Activated T-cell treated with anti-CD3 and anti-CD28 coated beads, Interleukin-2, amount 50 U/mL, for 72 hours (primary cell): Measurements from ENCODE around the gene LZTR1. TPM values are rescaled to one million over a fixed set of nuclear protein-coding genes. Genes with fewer than 3 reads are reported as not detected.
A peak's percentile ranks its signal among the peaks of the same experiment; 100 is the strongest.
"Not testable (repeated sequence)": the region's sequence is repeated elsewhere in the genome, so short reads cannot be mapped to it uniquely, and the experiment has no call there.

ENCODE experiments used
- ATAC-seq, 2 donors: fragments of 150-1000 bp; cut with Tn5 transposase; replicated peaks in 1 of 2; 2 replicates each; pipeline ENCODE4 v1.10.0; 2021; ENCODE audit warnings: moderate library complexity in 2 of 2, mild to moderate bottlenecking in 1 of 2
- DNase-seq, 2 donors: peaks; one replicate each; pipeline ENCODE4 v3.0.0; 2021 to 2022; ENCODE audit warnings: mixed read lengths in 1 of 2
- H3K27ac Mint-ChIP-seq: one replicate; pipeline ENCODE4 v1.8.0; 2022; ENCODE audit warnings: mild to moderate bottlenecking, moderate library complexity, mixed read lengths
- H3K27me3 Mint-ChIP-seq: one replicate; pipeline ENCODE4 v1.8.0; 2022; ENCODE audit warnings: low read depth, mixed read lengths
- H3K36me3 Mint-ChIP-seq, 2 donors: one replicate each; pipeline ENCODE4 v1.8.0; 2022; ENCODE audit warnings: mixed read lengths in 2 of 2, mild to moderate bottlenecking in 1 of 2; ENCODE audit not compliant: insufficient read depth in 2 of 2
- H3K4me1 Mint-ChIP-seq: one replicate; pipeline ENCODE4 v1.8.0; 2022; ENCODE audit warnings: low read depth, mixed read lengths
- H3K4me3 Mint-ChIP-seq, 2 donors: one replicate each; pipeline ENCODE4 v1.8.0; 2022; ENCODE audit warnings: mild to moderate bottlenecking in 2 of 2, mixed read lengths in 2 of 2, moderate library complexity in 2 of 2
- H3K9me3 Mint-ChIP-seq, 2 donors: one replicate each; pipeline ENCODE4 v1.8.0; 2022; ENCODE audit warnings: mixed read lengths in 2 of 2
- total RNA-seq, 2 donors: library from RNA; stranded (reverse); gene quantifications; one replicate each; pipeline ENCODE4 v1.2.3, GENCODE V29; 2022

LZTR1 gene
- total RNA-seq, 2 donors from 2014 or later = 30.6 to 42.8 TPM

DNA sequence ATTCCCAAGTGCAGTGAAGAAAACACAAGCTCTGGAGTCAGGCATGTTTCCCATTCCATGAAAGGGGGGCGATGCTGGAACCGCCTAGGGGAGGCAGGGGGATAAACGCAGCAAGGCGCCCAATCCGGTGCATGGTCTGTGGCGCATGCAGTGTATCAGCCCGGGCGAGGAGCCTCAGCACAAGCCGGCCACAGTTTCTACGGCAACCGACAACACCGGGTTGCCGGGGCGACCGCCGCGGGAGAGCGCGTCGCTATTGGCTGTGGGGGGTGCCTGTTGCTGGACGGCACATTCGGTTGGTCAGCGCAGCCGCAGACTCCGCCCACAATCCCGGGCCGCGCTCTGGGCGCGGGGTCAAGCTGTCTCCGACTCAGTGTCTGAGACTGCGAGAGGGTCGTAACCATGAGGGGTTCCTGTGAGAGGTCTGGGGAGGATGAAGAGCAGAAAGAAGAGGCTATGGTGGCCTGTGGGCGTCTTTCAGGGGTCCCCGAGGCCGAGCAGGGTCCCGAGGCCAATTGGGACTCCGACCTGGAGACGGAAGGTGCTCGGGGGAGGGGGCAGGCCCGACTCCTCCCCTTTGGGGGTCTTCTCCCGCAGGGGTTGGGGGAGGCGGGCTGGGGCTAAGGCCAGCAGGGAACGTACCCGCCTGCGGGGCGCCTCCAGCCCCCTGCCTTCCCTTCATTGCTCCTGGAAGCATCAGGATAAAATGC lies 63.6 kb downstream of the LZTR1 start, which contains the start of gene LRRC74B:
Gene LRRC74B (plus strand): TSS at position 362 of the 710 bp plus-strand sequence. CDS start 41 bp downstream, at position 403.
- H3K27ac Mint-ChIP-seq = no peak within 1 kb of the TSS
- DNase-seq (peak; percentile 79 to 83), ATAC-seq (peak; percentile 98)
- peaks cover 20% of the 10 kb centered on the region for H3K27me3 Mint-ChIP-seq
- H3K9me3 Mint-ChIP-seq = no peaks in the 10 kb centered on the region
- H3K4me3 Mint-ChIP-seq = peak within 1 kb of the TSS; percentile 84 to 85
- no peaks in the 10 kb centered on the region for H3K36me3 Mint-ChIP-seq
- peaks cover 24% of the 10 kb centered on the region for H3K4me1 Mint-ChIP-seq

DNA sequence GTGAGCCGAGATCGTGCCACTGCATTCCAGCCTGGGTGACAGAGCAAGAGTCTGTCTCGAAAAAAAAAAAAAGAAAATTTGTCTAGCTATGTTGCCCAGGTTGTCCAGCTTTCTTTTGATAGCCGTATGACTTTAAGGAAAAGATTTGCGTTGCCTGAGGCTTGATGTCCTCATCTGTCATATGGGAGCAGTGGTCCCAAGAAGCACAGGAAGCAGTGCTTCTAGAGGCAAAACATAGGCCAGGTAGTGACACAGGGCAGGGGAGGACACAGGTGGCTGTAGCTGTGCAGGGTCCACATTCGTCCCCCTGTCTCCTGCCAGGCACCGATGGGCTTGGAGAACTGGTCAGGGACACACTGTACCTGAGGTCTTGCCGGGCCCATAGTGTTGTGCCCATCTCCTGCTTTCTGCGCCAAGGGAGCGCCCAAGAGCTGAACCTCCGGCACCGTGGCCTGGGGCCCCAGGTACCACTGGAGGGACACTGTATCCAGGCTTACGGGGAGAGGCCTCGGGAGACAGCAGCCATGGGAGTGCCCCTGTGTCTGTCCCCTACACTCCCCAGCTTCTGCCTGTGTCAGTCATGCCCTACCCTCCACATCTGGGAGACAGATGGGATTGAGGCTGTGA lies 65.1 kb downstream of the LZTR1 start:
- Mint-ChIP-seq H3K36me3 (no peaks in the 10 kb centered on the region), H3K4me1 (peaks cover 31% of the 10 kb centered on the region), H3K9me3 (no peaks in the 10 kb centered on the region), H3K27ac (no peak overlapping the region), H3K4me3 (no peak overlapping the region), H3K27me3 (peaks cover 20% of the 10 kb centered on the region)
- DNase-seq = no peak
- no peak for ATAC-seq

DNA sequence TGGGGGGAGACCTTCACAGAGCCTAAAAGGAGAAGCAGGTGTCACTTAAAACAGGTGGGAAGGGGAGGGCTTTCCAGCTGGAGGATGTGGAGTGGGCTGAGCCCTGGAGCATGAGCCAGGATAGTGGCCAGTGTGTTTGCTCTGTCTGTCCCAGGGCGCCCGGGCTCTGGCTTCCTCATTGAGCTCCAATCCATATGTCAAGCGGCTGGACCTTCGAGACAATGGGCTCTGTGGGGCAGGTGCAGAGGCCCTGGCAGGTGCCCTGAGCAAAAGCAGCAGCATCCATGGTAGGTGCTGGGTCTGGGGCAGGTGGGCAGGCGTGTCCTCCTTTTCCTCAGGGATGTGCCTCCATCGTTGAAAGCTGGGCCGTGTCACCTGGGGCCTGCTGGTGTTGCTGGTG lies 65.6 kb downstream of the LZTR1 start:
- Mint-ChIP-seq H3K27ac (no peak overlapping the region), H3K9me3 (no peaks in the 10 kb centered on the region), H3K4me3 (no peak overlapping the region), H3K4me1 (peaks cover 31% of the 10 kb centered on the region), H3K27me3 (peaks cover 17% of the 10 kb centered on the region), H3K36me3 (no peaks in the 10 kb centered on the region)
- ATAC-seq (no peak), DNase-seq (no peak)

DNA sequence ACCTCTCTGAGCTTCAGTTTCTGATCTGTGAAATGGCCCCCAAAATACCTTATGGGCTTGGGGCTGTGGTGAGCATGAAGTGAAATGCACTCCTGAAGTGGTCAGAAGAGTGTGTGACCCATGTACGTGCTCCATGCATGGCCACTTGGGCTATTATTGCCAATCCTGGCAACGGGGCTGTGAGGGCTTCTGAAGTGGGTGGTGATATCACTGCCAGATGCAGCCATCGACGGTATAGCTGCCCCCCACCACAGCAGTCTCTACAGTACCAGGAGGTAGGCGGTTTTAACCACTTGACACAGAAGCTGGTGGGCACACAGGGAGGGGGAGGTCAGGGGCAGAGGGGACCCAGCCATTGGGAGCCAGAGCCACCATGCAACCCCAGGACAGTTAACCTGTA lies 66.4 kb downstream of the LZTR1 start:
- not testable (repeated sequence) for H3K4me3 Mint-ChIP-seq, H3K27ac Mint-ChIP-seq, H3K36me3 Mint-ChIP-seq, H3K9me3 Mint-ChIP-seq, DNase-seq, ATAC-seq
- peaks cover 10% of the 10 kb centered on the region for H3K27me3 Mint-ChIP-seq
- peaks cover 26% of the 10 kb centered on the region for H3K4me1 Mint-ChIP-seq

Other genes starting within 250 kb of the LZTR1 start
- gene SERPIND1, start 208.2 kb upstream of the LZTR1 start, total RNA-seq = not detected
- gene PI4KA, start 123.5 kb upstream of the LZTR1 start, total RNA-seq = 10 to 100 TPM; 60.4 to 63.1 TPM
- 10 to 100 TPM; 19.8 to 21.0 TPM for gene SNAP29, start 123.3 kb upstream of the LZTR1 start, total RNA-seq
- gene CRKL, start 64.9 kb upstream of the LZTR1 start, total RNA-seq = 10 to 100 TPM; 70.4 to 71.5 TPM
- under 1 TPM in 1 of 2 donors, not detected in 1; 0.58 TPM for gene AIFM3, start 15.0 kb upstream of the LZTR1 start, total RNA-seq
- gene THAP7, start 19.8 kb downstream of the LZTR1 start, total RNA-seq = 10 to 100 TPM; 29.5 to 31.2 TPM
- gene P2RX6, start 32.9 kb downstream of the LZTR1 start, total RNA-seq = under 1 TPM; 0.29 to 0.30 TPM
- not detected for gene SLC7A4, start 50.3 kb downstream of the LZTR1 start, total RNA-seq
- not detected for gene LRRC74B, start 63.6 kb downstream of the LZTR1 start, total RNA-seq